Prostate gland (tissue), 2 donors: ENCODE data around the gene CDK9. TPM values are rescaled to one million over a fixed set of nuclear protein-coding genes. Genes with fewer than 3 reads are reported as not detected.

Experiments used
- DNase-seq: peaks from one replicate; pipeline ENCODE4 v3.0.0-alpha.2; 2019; ENCODE audit warnings: low spot score
- H3K27ac ChIP-seq, 2 donors: fragments of 200-600 bp; sonication (generic); 2 replicates each; pipeline ENCODE4 v1.5.1; 2017 to 2019
- H3K27me3 ChIP-seq: fragments of 200-600 bp; sonication (generic); replicated peaks from 2 replicates; pipeline ENCODE4 v1.5.1; 2019; ENCODE audit not compliant: insufficient read depth
- H3K36me3 ChIP-seq, 2 donors: fragments of 200-600 bp; sonication (generic); 1 replicate in 1 of 2; 2 replicates in 1 of 2; pipeline versions ENCODE4 v1.5.1 to v1.8.1; 2017 to 2019
- H3K4me1 ChIP-seq: fragments of 200-600 bp; sonication (generic); replicated peaks from 2 replicates; pipeline ENCODE4 v1.5.1; 2019
- H3K4me3 ChIP-seq, 2 donors: fragments of 200-600 bp; sonication (generic); 2 replicates each; pipeline ENCODE4 v1.5.1; 2017 to 2019
- H3K9me3 ChIP-seq: fragments of 200-600 bp; sonication (generic); 2 replicates; pipeline ENCODE4 v1.5.1; 2017
- CTCF ChIP-seq, 4 experiments: fragments of 200-600 bp in 2 of 4; fragments of 450-650 bp in 2 of 4; sonication (generic) in 2 of 4; IDR thresholded peaks; 1 replicate in 3 of 4; 2 replicates in 1 of 4; pipeline ENCODE4 v1.5.1; 2016 to 2019; ENCODE audit warnings: antibody characterized with exemption in 4 of 4, mild to moderate bottlenecking in 2 of 4, moderate library complexity in 2 of 4
- POLR2A ChIP-seq: fragments of 450-650 bp; IDR thresholded peaks from one replicate; pipeline ENCODE4 v1.6.1; 2016; ENCODE audit warnings: antibody characterized with exemption, mild to moderate bottlenecking
- POLR2AphosphoS5 ChIP-seq: sonication (generic); formaldehyde crosslinking; IDR thresholded peaks from one replicate; pipeline ENCODE4 v1.6.1; 2017; ENCODE audit warnings: antibody characterized with exemption
- WGBS: methylation state at CpG from one replicate; pipeline ENCODE4 v1.1.5; 2018; 5-methylcytosine and 5-hydroxymethylcytosine counted together
- intact Hi-C: fragments of 100-400 bp; cut with DNase I; formaldehyde crosslinking; loops from one replicate; pipeline ENCODE4 v1.14.2; 2022
- total RNA-seq, 2 donors: library from RNA; depleted of rRNA; stranded (reverse); fragments of >200 nt; gene quantifications; one replicate each; pipeline ENCODE4 v1.1.0, GENCODE V29; 2016

CDK9 gene
- total RNA-seq, 2 donors from 2014 or later = 60.3 to 130 TPM

- DNase-seq = no peak
- Histone ChIP-seq H3K9me3 (no peaks in the 10 kb centered on the region), H3K4me3 (no peak overlapping the region), H3K36me3 (no peaks in the 10 kb centered on the region), H3K27ac (no peak overlapping the region), H3K4me1 (no peaks in the 10 kb centered on the region), H3K27me3 (no peaks in the 10 kb centered on the region)
- TF ChIP-seq POLR2AphosphoS5 = no peak
- WGBS = 34% methylated on average over 33 of the region's 33 CpGs
- intact Hi-C loops = no loop called here
These were observed 43.3 kb upstream of the CDK9 start for GRCh38 chr9:127742435-127743088.

- 95% methylated on average over 18 of the region's 19 CpGs for WGBS
- intact Hi-C loops = no loop called here
- TF ChIP-seq POLR2AphosphoS5 = no peak
- TF ChIP-seq POLR2A = no peak
- no peak for TF ChIP-seq CTCF (IDR thresholded peaks at IDR 0.05)
These were observed 41.3 kb upstream of the CDK9 start for GRCh38 chr9:127744398-127745110.

GRCh38 chr9:127746959-127747569 lies 38.8 kb upstream of the CDK9 start:
- intact Hi-C loops = no loop called here
- DNase-seq = no peak

More at GRCh38 chr9:127744398-127745110, 41.3 kb upstream of the CDK9 start:
- Histone ChIP-seq H3K27me3 (no peaks in the 10 kb centered on the region), H3K27ac (no peak overlapping the region), H3K9me3 (no peaks in the 10 kb centered on the region), H3K36me3 (no peaks in the 10 kb centered on the region), H3K4me3 (no peak overlapping the region), H3K4me1 (no peaks in the 10 kb centered on the region)
- no peak for DNase-seq

GRCh38 chr9:127749090-127749787 lies 36.6 kb upstream of the CDK9 start:
- Histone ChIP-seq H3K4me1 (no peaks in the 10 kb centered on the region), H3K27ac (no peak overlapping the region), H3K36me3 (no peaks in the 10 kb centered on the region), H3K27me3 (peaks cover 2% of the 10 kb centered on the region), H3K9me3 (no peaks in the 10 kb centered on the region), H3K4me3 (no peak overlapping the region)
- intact Hi-C loops = no loop called here
- TF ChIP-seq POLR2AphosphoS5 (no peak), CTCF (IDR thresholded peaks at IDR 0.05) (no peak), POLR2A (no peak)
- no peak for DNase-seq
- 95% methylated on average over 26 of the region's 26 CpGs for WGBS

More at GRCh38 chr9:127746959-127747569, 38.8 kb upstream of the CDK9 start:
- H3K4me3 ChIP-seq = no peak overlapping the region
- no peak overlapping the region for H3K27ac ChIP-seq
- no peaks in the 10 kb centered on the region for H3K4me1 ChIP-seq
- H3K27me3 ChIP-seq = no peaks in the 10 kb centered on the region
- WGBS = 55% methylated on average over 15 of the region's 15 CpGs
- TF ChIP-seq CTCF (IDR thresholded peaks at IDR 0.05) = no peak
- TF ChIP-seq POLR2AphosphoS5 = no peak
- no peak for TF ChIP-seq POLR2A
- no peaks in the 10 kb centered on the region for H3K36me3 ChIP-seq
- H3K9me3 ChIP-seq = no peaks in the 10 kb centered on the region
